PFSK-1 (cell line): ENCODE data around the gene UGT1A7.

Experiments
- FOXP2 ChIP-seq: optimal IDR thresholded peaks from 2 replicates; pipeline ENCODE3; 2011; ENCODE audit warnings: borderline replicate concordance, control low read depth, inconsistent platforms; ENCODE audit not compliant: insufficient read depth; ENCODE audit errors: extremely low read length, extremely low read depth
- POLR2AphosphoS5 ChIP-seq: IDR thresholded peaks from 2 replicates; pipeline ENCODE4 v1.6.1; 2012; ENCODE audit warnings: low read depth, mild to moderate bottlenecking, control low read depth, low read length, moderate library complexity
- SIN3A ChIP-seq: IDR thresholded peaks from 2 replicates; pipeline ENCODE4 v1.6.1; 2012; ENCODE audit warnings: mild to moderate bottlenecking, low read length, moderate library complexity, borderline replicate concordance; ENCODE audit not compliant: insufficient read depth
- TAF1 ChIP-seq: IDR thresholded peaks from 2 replicates; pipeline ENCODE4 v1.6.1; 2012; ENCODE audit warnings: low read length, control low read depth, borderline replicate concordance; ENCODE audit not compliant: insufficient read depth
- TF ChIP-seq, protein P1 (sequence below), 2 experiments: IDR thresholded peaks; 2 replicates each; pipeline versions ENCODE4 v1.6.1 to v1.8.0; 2011 to 2012; ENCODE audit warnings: low read depth in 2 of 2, low read length in 2 of 2, control low read depth in 1 of 2, inconsistent platforms in 1 of 2, mild to moderate bottlenecking in 1 of 2, moderate library complexity in 1 of 2; ENCODE audit not compliant: insufficient read depth in 1 of 2

- TF ChIP-seq POLR2AphosphoS5: no peak
- TF ChIP-seq, protein P1, sequence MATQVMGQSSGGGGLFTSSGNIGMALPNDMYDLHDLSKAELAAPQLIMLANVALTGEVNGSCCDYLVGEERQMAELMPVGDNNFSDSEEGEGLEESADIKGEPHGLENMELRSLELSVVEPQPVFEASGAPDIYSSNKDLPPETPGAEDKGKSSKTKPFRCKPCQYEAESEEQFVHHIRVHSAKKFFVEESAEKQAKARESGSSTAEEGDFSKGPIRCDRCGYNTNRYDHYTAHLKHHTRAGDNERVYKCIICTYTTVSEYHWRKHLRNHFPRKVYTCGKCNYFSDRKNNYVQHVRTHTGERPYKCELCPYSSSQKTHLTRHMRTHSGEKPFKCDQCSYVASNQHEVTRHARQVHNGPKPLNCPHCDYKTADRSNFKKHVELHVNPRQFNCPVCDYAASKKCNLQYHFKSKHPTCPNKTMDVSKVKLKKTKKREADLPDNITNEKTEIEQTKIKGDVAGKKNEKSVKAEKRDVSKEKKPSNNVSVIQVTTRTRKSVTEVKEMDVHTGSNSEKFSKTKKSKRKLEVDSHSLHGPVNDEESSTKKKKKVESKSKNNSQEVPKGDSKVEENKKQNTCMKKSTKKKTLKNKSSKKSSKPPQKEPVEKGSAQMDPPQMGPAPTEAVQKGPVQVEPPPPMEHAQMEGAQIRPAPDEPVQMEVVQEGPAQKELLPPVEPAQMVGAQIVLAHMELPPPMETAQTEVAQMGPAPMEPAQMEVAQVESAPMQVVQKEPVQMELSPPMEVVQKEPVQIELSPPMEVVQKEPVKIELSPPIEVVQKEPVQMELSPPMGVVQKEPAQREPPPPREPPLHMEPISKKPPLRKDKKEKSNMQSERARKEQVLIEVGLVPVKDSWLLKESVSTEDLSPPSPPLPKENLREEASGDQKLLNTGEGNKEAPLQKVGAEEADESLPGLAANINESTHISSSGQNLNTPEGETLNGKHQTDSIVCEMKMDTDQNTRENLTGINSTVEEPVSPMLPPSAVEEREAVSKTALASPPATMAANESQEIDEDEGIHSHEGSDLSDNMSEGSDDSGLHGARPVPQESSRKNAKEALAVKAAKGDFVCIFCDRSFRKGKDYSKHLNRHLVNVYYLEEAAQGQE (IDR thresholded peaks at IDR 0.05; ENCODE audit: insufficient read depth in 1 of 2, low read depth in 2 of 2, low read length in 2 of 2): no peak
- TF ChIP-seq TAF1: no peak
- no peak for TF ChIP-seq SIN3A
- no peak for TF ChIP-seq FOXP2
These were observed 139.5 kb downstream of the UGT1A7 start for GRCh38 chr2:233821196-233821595.
